GM18526 (cell line): ENCODE results near the gene M1AP.

ENCODE experiments used
- POLR2A ChIP-seq: IDR thresholded peaks from 3 replicates; pipeline ENCODE4 v1.6.1; 2011; ENCODE audit not compliant: insufficient read length; ENCODE audit errors: extremely low read depth

The M1AP gene

GRCh38 chr2:74585406-74586185 is 62.5 kb downstream of the M1AP start:
- no peak for TF ChIP-seq POLR2A

DNA sequence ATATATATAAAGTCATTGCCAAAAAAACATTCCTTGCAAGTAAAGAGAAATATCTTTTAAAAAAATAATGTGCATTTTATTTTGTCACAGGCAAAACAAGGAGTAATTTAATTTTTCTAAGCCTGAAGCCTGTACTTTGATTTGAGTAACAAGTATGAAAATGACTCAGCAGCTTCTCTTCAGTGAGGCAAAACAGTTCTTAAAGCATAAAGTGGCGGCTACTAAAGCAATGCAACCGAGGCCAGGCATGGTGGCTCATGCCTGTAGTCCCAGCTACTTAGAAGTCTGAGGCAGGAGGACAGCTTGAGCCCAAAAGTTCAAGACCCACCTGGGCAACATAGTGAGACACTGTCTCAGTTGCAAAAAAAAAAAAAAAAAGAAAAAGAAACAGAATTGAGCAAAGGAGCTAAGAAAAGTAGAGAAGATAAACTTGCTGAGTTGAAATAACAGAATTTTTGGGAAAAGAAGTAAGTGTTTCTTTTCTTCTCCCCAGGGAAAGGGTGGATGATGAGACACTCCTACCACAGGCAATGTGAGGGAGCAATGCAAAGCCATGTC is 64.0 kb downstream of the M1AP start:
- TF ChIP-seq POLR2A: no peak

DNA sequence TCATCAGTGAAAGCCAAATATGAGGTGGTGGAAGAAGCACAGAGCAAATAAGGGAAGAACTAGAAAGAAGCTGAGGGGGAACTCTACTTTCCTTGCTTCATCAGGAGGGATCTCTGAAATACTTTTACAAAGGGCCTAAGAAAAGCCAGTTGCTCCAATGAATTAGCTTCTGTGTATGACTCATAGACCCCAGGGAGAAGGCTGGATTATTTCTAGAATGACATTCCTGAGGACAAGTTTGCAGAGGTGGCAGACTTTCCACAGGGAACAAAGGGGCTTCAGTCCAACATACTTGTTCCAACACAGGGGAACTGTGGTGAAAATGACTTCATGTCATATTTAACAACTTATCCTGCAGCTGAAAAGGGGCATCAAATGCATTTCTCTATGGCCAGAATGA is 64.6 kb downstream of the M1AP start:
- no peak for TF ChIP-seq POLR2A

DNA sequence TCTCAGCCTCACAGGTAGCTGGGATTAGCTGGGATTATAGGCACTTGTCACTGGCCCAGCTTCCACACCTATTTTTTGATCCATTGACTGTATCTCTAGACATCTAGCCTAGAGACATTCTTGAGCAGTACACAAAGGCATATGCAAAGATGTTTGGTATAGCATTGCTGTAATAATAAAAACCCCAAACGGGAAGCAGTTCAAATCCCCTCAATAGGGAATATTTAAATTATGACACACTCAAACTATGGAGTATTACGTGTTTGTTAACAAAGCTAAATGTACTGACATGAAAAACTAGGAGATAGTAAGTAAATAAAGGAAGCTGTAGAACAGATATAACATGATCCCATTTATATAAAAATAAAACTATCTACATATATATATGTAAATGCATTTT is 65.9 kb downstream of the M1AP start:
- TF ChIP-seq POLR2A: no peak

DNA sequence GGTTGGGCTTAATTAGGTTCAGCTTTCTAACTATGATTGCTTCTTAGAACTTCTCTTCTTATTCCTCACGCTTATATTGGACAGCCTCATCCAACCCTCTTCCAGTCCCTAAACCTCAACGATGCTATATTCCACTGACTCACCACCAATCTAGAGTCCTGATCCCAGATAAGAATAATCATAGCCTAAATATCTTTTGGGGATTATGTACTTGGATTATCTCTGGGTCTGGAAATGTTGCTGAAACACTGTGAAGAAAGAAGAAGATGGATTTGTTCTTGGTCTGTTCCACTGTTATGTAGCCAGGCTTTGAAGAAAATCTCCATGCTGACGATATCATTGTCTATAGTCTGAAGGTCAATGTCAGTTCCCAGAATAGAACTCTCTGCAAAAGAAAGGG is 66.7 kb downstream of the M1AP start:
- no peak for TF ChIP-seq POLR2A

DNA sequence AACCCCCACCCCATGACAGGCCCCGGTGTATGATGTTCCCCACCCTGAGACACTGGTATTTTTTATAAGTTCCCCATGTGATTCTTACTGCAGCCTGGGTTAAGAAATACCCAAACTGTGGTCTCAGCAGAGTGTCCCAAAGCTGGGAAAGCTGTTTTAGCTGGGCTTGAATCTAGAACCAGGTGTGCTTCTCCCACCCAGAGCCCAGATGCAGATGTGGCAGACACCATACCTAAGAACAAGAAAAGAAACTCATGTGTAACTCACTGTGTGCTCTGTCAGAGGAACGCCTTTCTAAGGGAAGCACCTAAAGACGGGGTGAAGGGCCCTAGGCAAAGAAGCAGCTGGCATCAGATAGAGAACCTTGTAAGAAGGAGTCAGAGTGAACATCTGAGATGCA is 69.7 kb downstream of the M1AP start:
- TF ChIP-seq POLR2A: no peak

DNA sequence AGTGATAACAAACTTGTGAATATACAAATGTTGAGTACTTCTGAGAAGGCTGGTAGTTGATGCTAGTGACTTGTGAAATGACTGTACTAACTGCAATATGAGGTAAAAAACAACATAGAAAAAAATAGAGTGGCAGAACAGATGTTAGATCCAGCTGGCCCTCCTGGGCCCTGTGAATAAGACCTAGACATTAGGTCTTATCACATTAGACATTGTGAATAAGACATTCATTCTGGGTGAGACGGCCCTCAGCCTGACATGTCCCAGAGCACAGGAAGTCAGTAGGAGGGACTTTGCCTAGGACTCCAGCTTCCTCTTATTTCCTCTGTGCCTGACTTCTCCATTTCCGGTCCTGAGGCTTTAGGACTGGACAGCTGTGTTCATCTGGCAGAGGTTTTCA is 70.7 kb downstream of the M1AP start:
- no peak for TF ChIP-seq POLR2A

DNA sequence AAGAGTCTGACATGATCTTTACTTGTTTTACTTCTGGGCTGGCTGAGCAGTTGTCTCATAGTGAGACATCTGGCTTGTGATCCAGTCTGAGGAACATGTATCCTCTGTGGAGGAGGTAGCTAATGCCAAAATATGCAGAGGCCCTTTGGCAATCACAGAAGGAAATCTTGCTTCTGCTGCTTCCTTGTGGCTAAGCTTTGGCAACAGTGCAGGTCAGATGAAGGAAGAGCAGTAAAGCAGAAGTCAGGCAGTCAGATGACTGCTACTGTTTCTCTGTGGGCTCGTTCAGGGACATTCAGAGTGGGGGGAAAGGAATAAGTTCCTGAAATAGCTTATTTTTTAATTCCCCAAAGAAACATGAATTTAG is 71.3 kb downstream of the M1AP start:
- no peak for TF ChIP-seq POLR2A

GRCh38 chr2:74576211-74576862 is 71.8 kb downstream of the M1AP start:
- no peak for TF ChIP-seq POLR2A

DNA sequence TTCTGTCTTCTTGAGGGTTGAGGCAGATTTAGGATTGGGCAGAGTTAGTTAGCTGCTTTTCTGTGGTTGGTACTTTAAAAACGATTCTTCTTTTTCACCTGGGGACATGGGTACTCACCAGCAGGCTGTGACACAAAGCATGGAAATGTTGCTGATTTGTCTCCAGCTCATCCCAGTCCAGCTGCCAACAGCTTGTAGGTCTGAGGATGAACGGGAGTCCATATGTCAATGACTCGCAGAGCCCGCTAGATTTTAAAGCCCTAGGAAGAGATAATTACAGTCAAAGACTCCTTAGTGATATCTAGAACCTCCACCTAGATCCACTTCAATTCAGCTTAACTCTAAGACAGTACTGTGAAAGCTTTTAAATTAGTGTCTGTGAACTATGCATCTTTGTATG is 72.8 kb downstream of the M1AP start:
- TF ChIP-seq POLR2A: no peak

GRCh38 chr2:74573747-74574562 is 74.2 kb downstream of the M1AP start:
- TF ChIP-seq POLR2A: peak; percentile 40

DNA sequence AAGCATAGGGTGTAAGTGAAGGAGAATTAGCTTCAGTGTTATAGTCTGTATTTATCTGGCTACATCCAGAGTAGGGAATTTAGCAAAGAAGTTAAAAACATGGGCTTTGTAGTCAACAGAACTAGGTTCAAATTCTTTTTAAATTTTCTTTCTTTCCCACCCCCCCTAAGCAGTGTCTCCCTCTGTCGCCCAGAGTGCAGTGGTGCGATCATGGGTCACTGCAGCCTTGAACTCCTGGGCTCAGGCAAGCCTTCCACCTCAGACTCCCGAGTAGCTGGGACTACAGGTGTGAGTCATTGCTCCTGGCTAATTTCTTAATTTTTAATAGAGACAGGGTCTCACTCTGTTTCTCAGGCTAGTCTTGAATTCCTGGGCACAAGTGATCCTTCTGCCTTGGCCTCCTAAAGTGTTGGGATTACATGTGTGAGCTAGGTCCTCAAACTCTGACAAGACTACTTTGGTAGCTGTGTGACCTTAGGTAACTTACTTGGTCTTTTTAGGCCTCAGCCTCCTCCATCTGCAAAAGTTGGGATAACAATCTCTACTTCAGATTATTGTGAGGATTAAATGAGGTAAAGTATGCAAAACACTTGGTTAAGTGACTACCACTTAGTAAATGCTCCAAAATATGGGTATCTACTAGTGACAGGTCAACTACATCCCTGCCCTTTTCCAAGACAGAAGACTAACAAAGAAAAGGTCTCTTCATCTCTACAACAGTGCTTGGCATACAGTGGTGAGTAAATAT is 75.8 kb downstream of the M1AP start:
- no peak for TF ChIP-seq POLR2A

GRCh38 chr2:74571058-74571457 is 77.1 kb downstream of the M1AP start:
- TF ChIP-seq POLR2A: no peak

DNA sequence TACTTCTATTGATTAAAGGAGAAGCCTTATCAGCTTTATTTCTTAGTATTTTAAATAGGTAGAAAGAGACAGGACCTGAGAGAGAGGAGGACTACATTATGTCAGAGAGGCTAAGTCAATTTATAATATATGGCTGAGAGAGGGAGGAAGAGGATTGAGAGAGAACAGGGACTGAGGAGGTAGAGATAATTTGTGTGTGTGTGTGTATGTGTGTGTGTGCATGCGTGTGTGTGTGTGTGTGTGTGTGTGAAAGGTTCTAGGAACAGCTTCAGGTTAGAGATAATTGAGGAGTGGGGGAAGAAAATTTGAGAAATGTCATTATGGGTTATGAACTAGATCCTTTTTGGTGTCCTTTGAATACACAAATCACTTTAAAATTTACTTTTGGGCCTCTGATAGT is 78.4 kb downstream of the M1AP start:
- no peak for TF ChIP-seq POLR2A

DNA sequence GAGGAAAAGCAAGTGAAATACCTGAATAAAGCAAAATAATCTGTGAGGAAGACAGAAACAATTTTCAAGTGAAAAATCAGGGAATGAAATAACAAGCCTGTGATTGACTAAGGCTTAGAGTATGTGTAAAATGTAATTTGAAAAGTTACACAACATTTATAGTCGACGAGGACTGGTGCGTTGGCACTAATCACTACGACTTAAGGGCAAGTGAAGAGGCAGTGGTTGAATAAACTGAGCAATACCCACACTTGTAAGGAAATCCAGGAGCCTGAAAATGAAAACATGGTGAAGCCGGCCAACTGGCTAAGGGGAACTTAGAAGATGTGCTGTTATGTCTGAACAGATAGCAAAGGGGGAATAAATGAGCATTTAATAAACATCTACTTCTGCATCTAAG is 80.2 kb downstream of the M1AP start:
- no peak for TF ChIP-seq POLR2A

DNA sequence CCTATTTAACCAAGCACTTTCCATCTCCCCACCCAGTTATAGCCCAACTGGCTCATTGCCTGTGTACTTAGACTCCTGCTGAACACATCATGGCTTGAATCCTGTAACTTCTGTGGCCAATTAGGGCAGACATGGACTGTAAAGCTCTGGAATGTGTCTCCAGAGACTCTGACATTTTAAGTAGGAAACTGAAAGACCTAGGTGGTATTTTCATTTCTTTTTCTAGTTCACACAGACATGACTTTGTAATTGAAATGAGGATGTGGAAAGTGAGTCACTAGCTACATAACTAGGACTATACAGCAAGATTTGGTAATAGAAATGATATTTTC is 81.4 kb downstream of the M1AP start:
- no peak for TF ChIP-seq POLR2A
